T1000 (cell line): ENCODE data around the gene FES.

Experiments
- DNase-seq: peaks from one replicate; lab custom pipeline; 2025; ENCODE audit warnings: mixed read lengths; lab: John Stamatoyannopoulos, UW

FES gene

DNA sequence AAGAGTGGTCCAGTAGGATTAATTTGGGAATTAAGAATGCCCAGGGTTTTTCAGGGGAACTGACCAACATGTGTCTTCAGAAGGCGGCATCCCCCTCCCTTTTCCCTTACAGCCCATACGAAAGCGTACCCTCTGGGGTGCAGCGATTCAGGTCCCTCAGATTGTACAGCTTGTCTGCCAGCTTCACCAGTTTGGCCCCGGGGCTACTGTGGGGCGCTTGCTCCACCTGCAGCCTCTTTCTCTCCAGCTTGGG, 47.2 kb downstream of the FES start:
- no peak for DNase-seq

DNA sequence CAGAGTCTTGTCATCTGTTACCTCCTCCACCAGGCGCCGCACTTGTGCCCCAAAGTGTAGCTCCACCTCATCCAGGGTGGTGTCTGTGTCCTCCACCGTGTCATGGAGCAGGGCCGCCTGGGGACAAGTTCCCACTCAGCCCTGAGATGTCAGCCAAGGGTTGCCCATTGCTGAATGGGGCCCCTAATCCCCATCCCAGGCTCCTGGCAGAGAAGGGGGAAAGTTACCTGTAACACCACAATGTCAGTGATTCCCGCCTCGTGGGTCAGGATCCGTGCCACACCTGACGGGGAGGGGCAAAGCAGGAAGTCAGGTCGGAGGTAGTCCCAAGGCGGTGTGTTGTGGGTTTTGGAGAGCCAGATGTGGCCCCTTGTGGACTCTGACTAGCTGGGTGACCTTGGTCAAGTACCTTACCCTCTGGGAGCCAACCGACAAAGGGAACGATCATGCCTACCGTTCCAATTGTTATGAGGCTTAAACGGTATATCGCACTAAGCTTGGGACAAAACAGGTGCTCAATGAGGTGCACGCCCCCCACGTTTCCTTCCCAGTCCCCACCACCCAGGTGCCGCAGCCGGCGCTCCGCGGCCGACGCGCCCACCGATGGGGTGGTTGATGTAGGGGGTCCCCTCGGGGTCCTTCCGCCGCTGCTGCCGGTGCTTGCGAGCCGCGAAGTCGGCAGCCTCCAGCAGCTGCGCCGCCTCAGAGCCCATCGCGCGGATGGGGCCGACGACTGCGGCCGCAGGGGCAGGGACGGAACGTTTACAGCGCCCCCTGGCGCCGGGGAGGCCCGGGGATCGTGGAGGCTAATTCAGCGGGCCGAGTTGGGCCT, 47.7 kb downstream of the FES start, which contains the start of gene HDDC3:
Gene HDDC3, minus strand, starts transcription at position 722 of the 832 bp plus-strand sequence. Its CDS starts 9 bp downstream, at position 713.
- DNase-seq = peak; percentile 81

DNA sequence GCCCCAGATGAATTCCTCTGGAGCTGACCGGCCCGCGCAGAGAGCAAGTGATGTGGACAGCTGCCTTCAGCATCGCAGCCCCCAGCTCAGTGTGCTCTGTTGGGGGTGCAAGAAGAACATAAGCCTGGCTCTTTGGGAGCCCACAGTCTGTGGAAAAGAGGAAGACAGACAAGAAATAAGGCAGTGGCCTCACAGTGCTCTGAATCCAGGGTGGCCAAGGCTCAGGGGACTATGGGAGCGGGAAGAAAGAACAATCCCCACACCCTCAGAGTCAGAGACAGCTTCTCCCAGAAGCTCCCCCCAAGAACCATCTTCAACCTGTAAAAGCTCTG, 48.3 kb downstream of the FES start:
- no peak for DNase-seq

- no peak for DNase-seq
Measured at GRCh38 chr15:90933301-90933700, 49.0 kb downstream of the FES start.

DNA sequence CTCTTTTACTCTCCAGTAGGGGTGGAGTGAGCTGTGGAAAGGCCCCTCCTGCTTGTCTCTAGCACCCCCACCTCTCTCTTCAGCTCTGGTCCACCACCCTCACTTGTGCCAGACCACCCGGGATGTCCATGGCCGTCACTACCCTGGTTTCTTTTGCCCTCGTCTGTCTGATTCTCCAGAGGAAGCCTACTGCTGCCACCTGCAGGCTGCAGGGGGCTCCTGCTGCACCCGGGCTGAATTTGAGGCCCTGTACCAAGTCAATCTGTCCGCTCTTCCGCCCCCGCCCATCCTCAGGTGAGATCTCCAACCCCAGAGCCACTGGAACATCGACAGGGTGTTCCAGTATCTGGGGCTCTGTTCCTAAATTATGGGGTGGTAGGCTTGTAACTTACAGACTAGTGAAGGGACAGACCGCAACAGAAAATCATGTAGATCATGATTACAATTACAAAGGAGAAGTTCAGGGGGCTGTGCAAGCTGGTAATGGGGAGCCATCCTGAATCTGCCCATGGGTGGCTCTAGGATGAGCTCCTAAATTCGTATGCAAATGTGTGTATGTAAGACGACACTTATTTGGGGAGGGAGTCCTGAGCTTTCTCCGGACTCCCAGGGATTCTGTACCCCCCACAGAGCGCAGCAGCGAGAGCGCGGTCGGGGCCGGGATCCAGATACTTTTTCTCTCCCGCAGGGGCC, 50.1 kb downstream of the FES start:
- peak; percentile 58 for DNase-seq

- DNase-seq = peak; percentile 67
Measured at GRCh38 chr15:90934949-90935751, 50.8 kb downstream of the FES start, which contains the start of gene UNC45A. Gene UNC45A, plus strand, starts transcription at chr15:90935285. Its CDS starts 40 bp downstream, at chr15:90935325.

DNA sequence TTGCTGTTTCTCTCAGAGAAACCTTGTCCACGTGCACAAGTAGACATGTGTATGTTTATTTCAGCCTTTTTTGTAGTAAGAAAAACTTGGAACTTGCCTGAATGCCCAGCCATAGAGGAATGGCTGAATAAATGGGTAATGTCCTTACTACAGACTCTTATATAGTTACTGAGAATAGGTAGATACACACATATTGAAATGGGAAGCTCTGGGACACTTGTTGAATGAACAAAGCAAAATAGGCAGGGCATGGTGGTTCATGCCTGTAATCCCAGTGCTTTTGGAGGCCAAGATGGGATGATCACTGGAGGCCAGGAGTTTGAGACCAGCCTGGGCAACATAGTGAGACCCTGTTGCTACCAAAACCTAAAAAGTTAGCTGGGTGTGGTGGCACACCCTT, 52.5 kb downstream of the FES start:
- DNase-seq = no peak

DNA sequence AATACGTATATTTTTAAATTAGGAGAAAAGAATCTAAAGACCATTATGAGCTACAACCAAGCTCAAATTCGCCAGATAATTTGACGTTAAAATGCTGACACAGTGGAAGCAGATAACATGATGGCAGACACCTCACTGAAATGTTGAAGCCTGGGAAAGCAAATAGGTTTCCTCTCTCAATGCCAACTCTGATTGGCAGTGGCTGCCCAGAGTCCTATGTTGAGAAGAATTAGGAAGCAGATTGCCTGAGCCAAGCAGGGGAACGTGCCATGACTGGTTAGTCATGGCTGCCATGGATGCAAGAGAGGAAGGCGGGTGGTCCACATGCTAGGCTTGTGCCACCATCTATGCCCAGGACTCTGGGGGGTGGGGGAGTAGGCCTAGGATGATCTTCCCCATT, 54.0 kb downstream of the FES start:
- DNase-seq = no peak

DNA sequence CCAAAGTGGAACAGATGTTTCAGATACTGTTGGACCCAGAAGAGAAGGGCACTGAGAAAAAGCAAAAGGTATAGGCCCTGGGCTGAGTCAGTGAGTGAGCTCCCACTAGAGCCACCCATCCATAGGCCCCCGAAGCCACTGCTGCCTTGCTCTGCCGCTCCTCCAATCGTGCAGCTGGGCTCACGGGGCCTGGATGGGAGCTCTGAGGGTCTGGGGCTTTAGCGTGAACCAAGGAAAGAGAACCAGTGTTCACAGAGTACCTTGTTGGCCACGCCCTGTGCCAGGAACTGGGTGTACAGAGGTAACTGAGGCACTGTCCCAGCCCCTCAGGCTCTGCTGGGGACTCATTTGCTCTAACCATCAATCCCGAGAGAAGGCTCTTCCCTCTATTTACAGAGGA, 55.5 kb downstream of the FES start:
- DNase-seq = no peak

DNA sequence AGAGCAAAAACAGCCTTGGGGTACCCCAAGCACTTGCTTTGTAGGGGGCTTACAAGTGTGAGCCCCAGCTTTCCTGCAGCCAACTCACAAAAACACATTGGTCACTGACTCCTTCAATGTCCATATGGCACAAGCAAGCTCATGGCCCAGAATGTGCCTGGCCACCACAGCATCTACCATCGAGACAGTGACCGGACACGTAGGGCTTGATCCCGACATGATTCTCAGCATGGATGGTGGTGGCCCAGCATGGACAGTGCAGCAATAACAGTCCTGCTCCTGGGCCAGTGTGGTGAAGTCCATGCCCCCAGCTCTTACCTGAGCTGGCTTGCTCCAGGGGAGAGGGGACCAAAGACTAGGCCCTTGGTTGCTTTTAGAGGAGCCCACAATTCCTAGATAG, 56.7 kb downstream of the FES start:
- no peak for DNase-seq

- DNase-seq = no peak
Measured at GRCh38 chr15:90942354-90943120, 58.2 kb downstream of the FES start.

- DNase-seq = no peak
Measured at GRCh38 chr15:90945091-90945490, 60.8 kb downstream of the FES start.
